ENCODE results near the gene PRDM16.

The PRDM16 gene

GRCh38 chr1:3190256-3191041, 121.4 kb downstream of the PRDM16 start:
- no peak for DNase-seq

DNA sequence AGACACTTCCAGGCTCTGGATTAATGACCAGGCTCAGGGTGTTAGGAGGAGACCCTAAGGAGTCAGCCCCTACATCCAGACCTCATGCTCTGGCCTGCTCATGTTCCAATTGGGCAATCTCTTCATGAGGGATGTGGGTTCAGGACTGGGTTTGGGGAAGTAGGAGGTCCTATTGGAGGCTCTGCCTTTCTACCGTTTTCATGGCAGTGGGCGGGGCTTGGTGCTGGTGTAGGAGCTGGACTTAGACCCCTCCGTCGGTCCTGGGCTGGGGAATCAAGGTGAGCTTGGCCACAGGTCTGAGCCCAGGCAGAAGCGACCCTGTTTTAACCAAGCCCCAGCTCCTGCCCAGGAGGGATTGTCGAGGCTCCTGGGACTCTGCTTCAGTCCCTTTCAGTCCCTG, 123.4 kb downstream of the PRDM16 start:
- DNase-seq, result no peak

- DNase-seq, result no peak
These were observed 123.8 kb downstream of the PRDM16 start for GRCh38 chr1:3192825-3193224.

DNA sequence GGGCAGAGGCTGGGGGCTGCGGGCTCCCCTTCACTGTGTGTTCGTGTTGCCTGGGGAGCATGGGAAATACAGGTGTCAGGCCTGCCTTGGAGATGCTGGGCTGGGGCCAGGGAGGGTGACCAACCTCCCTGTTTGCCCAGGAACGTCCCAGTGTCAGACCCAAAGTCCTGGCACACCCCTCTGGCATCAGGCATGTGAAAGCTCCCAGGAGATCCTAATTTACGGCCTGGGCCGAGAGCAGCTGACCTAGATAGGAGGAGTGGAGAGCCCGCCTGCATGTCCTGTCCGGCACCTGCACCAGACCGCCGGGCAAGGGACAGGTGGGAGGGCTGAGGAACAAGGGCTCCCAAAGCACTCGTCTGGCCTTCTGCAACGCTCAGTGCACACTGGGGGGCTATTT, 124.8 kb downstream of the PRDM16 start:
- DNase-seq, result no peak

- no peak for DNase-seq
These were observed 125.9 kb downstream of the PRDM16 start for GRCh38 chr1:3194760-3195479.

- DNase-seq, result no peak
These were observed 126.4 kb downstream of the PRDM16 start for GRCh38 chr1:3195480-3195815.

- DNase-seq, result no peak
These were observed 127.0 kb downstream of the PRDM16 start for GRCh38 chr1:3195966-3196515.

DNA sequence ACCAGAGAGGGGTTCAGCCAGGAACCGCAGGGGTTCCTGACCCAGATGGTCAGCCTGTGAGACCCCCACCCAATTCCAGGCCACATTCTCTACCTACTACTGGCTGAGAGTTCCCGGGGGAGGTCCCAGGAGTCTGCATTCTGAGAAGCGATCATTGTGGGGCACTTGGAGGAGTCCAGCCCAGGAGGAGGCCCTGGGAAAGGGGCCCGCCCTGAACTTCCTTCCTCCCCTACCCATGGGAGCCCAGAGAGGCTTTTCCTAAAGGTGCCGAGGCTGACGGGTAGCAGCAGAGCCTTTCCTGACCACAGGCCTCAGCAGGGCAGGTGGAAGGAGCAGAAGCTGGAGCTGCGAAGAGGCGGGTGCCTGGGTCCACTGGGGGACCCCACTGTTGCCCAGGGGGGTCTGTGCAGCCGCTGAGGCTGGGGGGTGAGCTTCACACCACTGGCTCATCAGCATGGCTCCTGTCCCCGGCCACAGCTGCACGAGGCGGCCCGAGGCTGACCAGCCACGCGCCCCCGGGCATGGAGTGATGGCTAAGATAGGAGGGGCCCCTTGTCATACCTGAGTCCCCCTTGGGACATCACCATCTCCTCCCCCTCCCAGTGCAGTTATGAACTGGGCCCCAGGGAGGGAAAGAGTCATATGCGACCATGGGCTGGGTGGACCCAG, 127.7 kb downstream of the PRDM16 start:
- DNase-seq, result no peak

DNA sequence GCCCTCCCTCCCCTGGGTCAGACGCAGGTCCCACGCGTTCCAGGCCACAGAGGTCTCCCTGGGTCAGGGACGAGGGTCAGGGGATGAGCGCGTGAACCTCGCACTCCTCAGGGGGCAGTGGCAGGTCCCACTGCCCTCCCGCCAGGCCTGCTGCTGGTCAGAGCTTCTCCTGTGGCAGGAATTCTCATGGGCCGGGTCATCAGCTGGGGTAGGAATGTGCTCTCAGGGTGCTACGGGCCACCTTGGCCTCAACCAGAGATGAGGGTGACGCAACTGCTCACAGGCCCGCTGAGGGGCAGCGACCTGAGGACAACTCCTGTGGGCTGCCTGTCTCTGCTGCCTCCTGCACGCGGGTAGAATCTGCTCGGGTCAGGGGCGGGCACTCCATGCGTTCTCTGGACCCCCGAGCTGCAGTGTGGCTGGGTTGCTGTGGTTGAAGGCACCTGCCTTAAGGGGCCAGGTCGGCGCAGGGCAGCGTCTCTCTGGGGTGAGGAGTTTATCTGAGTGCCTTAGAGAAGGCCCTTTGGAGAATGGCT, 128.8 kb downstream of the PRDM16 start:
- no peak for DNase-seq

- DNase-seq, result no peak
These were observed 129.6 kb downstream of the PRDM16 start for GRCh38 chr1:3198371-3199271.

DNA sequence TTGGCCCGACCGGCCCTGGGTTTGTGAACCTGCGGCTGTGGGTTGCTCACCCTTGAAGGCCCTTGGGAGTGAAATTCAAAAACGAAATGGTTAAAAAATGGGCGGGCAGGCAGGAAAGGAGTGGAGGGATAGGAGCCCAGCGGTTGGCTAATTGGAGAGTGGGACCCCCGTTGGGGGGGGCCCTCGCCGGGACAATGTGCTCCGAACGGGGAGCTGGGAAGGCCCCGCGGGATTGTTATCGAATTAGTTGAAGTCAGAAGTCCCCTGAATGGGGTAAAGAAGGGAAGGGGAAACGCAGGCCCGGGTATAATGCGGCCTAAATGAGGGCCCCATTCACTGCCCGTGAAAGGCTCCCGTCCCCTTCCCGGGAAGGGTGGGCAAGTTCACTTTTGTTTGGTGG, 135.7 kb downstream of the PRDM16 start:
- no peak for DNase-seq

GRCh38 chr1:3205815-3206214, 136.8 kb downstream of the PRDM16 start:
- DNase-seq, result no peak

DNA sequence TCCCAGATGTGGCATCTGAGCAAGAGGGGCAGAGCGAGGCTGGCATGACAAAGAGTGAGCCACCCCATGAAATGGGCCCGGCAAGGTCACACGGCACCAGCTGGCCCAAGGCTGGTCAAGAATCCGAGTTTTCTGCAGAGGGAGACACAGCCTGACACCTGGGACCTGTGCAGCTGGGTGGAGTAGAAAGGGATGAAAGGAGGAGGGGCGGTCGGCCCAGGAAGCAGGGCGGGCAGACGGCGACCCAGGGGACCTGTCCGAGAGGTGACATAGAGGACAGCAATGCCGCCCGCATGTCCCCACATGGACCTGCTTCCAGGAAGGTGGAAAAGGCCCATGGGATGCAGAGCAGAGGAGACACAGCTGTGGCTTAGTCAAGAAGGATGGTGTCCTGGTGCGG, 137.7 kb downstream of the PRDM16 start:
- DNase-seq, result no peak

- DNase-seq, result no peak
These were observed 138.3 kb downstream of the PRDM16 start for GRCh38 chr1:3207217-3207848.

DNA sequence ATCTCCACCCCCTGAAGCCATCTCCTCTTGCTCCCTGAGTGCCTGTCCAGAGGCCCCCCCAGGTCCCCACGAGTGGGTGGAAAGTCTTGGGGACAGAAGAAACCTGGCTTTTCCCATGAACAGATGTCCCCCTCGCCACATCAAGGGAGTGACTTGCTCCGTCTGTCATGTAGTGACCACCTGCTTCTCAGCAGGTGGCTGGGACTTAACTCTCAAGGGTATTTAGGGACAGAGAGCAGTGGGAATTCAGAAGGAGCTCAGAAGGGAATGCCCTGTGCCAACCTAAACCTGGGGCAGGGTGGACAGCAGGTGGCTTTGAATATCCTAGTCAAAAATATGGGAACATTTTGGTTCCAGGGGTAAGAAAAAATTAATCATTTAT, 139.8 kb downstream of the PRDM16 start:
- DNase-seq, result no peak

- no peak for DNase-seq
These were observed 140.2 kb downstream of the PRDM16 start for GRCh38 chr1:3209201-3209600.

DNA sequence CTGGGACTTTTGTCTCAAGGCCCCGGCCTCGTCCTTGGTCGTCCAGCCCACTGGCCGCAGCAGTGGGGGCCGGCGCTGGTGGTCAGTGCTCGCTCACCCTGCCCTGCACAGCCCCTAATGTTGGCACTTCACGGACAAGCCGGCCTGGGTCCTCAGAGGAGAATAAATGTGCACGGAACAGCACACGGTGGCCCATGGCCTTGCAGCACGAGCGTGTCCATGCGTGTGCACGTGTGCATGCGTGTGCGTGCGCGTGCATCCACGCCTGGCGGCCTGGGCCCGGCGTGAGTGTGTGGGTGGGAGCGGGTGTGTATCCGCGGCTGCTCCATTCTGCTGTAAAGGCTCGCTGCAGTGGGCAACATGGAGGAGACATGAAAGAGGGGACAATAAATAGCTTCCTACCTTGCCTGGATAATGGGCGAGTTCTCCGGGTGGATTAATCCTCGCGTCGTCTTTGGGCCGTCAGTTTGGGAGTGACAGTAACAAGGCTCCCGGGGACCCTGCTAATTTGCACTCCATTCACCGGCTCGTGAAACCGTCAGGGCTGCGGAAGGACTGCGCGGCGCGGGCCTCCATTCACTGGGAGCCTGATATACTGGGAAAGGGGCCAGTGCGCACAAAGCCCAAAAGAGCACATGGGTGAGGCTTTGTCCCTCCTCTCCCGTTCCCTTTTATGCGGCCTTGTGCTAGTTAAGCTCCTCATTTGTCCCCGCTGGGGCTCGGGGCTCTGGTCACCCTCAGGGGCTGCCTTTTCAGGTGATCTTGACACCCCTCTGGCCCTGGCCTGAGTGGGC, 142.8 kb downstream of the PRDM16 start:
- DNase-seq, result no peak

DNA sequence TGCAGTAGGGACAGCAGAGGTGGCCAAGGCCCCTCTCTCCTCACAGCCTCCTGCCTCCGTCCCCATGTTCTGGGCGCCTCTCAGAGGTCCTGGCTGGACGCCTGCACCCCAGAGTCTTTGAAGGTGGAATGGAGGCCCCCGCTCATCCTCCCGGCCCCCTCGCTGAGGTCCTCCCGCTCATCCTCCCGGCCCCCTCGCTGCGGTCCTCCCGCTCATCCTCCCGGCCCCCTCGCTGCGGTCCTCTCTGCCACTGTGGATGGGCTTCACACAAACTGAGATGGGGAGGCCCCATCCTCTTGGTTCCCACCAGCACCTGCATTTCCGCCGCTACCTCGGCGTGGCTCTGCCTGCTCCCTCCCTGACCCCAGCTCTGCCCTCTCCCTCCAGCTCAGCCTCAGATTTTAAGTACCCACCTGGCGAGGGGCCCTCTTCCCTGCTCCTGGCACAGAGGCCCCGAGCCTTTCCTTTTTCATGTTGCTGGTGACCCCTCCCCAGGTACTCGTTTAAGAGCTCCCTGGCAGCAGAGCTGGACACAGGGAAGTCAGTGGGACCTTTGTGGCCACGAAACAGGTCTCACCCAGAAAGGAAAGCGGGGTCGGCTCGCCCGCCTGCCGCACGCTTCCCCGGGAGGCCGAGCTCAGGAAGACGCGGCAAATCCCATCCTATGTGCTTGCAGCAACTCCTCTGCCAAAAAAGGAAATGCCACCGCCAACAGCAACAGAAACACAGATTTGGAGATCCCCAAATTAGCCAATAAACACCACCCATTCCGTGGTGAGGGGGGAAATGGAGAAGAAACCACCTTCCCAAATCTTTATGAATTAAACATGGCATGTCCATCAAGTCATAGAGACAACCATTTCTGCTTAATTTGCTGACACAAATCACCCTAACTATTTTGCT, 143.7 kb downstream of the PRDM16 start:
- no peak for DNase-seq

GRCh38 chr1:3213730-3214129, 144.7 kb downstream of the PRDM16 start:
- no peak for DNase-seq
